ENCODE results near the gene B3GNT2. TPM values are rescaled to one million over a fixed set of nuclear protein-coding genes. Genes with fewer than 3 reads are reported as not detected.
A peak's percentile ranks its signal among the peaks of the same experiment; 100 is the strongest.

B3GNT2 gene
- total and polyA plus RNA-seq, 2 experiments from 2014 or later = 8.9 to 15.9 TPM

- H3K27ac ChIP-seq = no peak overlapping the region
- no peak for DNase-seq (ENCODE audit: low read depth in 1 of 2, low spot score in 1 of 2)
- no peak for TF ChIP-seq CTCF (IDR thresholded peaks at IDR 0.05; ENCODE audit: low read depth, low read length)
- no peaks in the 10 kb centered on the region for H3K4me1 ChIP-seq (ENCODE audit: low read depth)
- no peaks in the 10 kb centered on the region for H3K36me3 ChIP-seq
- H3K27me3 ChIP-seq = no peaks in the 10 kb centered on the region
- H3K4me3 ChIP-seq = no peak overlapping the region
- H3K9me3 ChIP-seq (ENCODE audit: low read depth) = no peaks in the 10 kb centered on the region
Measured at GRCh38 chr2:62163834-62164233, 32.1 kb upstream of the B3GNT2 start.

GRCh38 chr2:62175728-62176127, 20.2 kb upstream of the B3GNT2 start:
- no peak overlapping the region for H3K27ac ChIP-seq
- no peak overlapping the region for H3K4me3 ChIP-seq
- H3K4me1 ChIP-seq (ENCODE audit: low read depth) = peaks cover 15% of the 10 kb centered on the region
- no peak for TF ChIP-seq CTCF (IDR thresholded peaks at IDR 0.05; ENCODE audit: low read depth, low read length)
- H3K36me3 ChIP-seq = no peaks in the 10 kb centered on the region
- H3K27me3 ChIP-seq = no peaks in the 10 kb centered on the region
- no peaks in the 10 kb centered on the region for H3K9me3 ChIP-seq (ENCODE audit: low read depth)
- DNase-seq (ENCODE audit: low read depth in 1 of 2, low spot score in 1 of 2) = peak in 1 of 2 donors; percentile 16

GRCh38 chr2:62176801-62177200, 19.1 kb upstream of the B3GNT2 start:
- no peak for DNase-seq (ENCODE audit: low read depth in 1 of 2, low spot score in 1 of 2)
- H3K4me3 ChIP-seq = no peak overlapping the region
- H3K36me3 ChIP-seq = no peaks in the 10 kb centered on the region
- H3K27ac ChIP-seq = no peak overlapping the region
- no peak for TF ChIP-seq CTCF (IDR thresholded peaks at IDR 0.05; ENCODE audit: low read depth, low read length)
- H3K27me3 ChIP-seq = no peaks in the 10 kb centered on the region
- H3K9me3 ChIP-seq (ENCODE audit: low read depth) = no peaks in the 10 kb centered on the region
- peaks cover 15% of the 10 kb centered on the region for H3K4me1 ChIP-seq (ENCODE audit: low read depth)

- Histone ChIP-seq H3K9me3 (ENCODE audit: low read depth) (no peaks in the 10 kb centered on the region), H3K4me1 (ENCODE audit: low read depth) (peaks cover 15% of the 10 kb centered on the region), H3K27me3 (no peaks in the 10 kb centered on the region), H3K4me3 (no peak overlapping the region), H3K27ac (no peak overlapping the region), H3K36me3 (no peaks in the 10 kb centered on the region)
- DNase-seq (ENCODE audit: low read depth in 1 of 2, low spot score in 1 of 2) = peak in 1 of 2 donors; percentile 43
- TF ChIP-seq CTCF (IDR thresholded peaks at IDR 0.05; ENCODE audit: low read depth, low read length) = no peak
Measured at GRCh38 chr2:62177392-62178049, 18.4 kb upstream of the B3GNT2 start.

GRCh38 chr2:62178741-62179271, 17.1 kb upstream of the B3GNT2 start:
- peak in 1 of 2 donors; percentile 32 for DNase-seq (ENCODE audit: low read depth in 1 of 2, low spot score in 1 of 2)
- no peaks in the 10 kb centered on the region for H3K36me3 ChIP-seq
- no peak overlapping the region for H3K4me3 ChIP-seq
- no peaks in the 10 kb centered on the region for H3K9me3 ChIP-seq (ENCODE audit: low read depth)
- TF ChIP-seq CTCF (IDR thresholded peaks at IDR 0.05; ENCODE audit: low read depth, low read length) = no peak
- no peak overlapping the region for H3K27ac ChIP-seq
- peaks cover 15% of the 10 kb centered on the region for H3K4me1 ChIP-seq (ENCODE audit: low read depth)
- no peaks in the 10 kb centered on the region for H3K27me3 ChIP-seq
